ENCODE data around the gene MAEL.
A peak's percentile ranks its signal among the peaks of the same experiment; 100 is the strongest.

The MAEL gene

GRCh38 chr1:167059045-167059808 is 70.1 kb downstream of the MAEL start:
- H3K27me3 ChIP-seq (ENCODE audit: control insufficient read depth, insufficient read depth, low read length): no peaks in the 10 kb centered on the region
- peak overlapping the region; percentile 29; the same call in 1 of the 2 replicates for H3K4me3 ChIP-seq (ENCODE audit: low read depth, low read length)
- no peak overlapping the region for H3K27ac ChIP-seq (ENCODE audit: low read depth, low read length)
- no peaks in the 10 kb centered on the region for H3K36me3 ChIP-seq (ENCODE audit: control insufficient read depth, insufficient read depth, low read length)
- H3K4me1 ChIP-seq (ENCODE audit: control insufficient read depth, insufficient read depth, low read length): peaks cover 9% of the 10 kb centered on the region
- H3K9ac ChIP-seq (ENCODE audit: low read length): peak overlapping the region; percentile 28
- H3K9me3 ChIP-seq (ENCODE audit: control insufficient read depth, insufficient read depth, low read depth, low read length): no peaks in the 10 kb centered on the region

GRCh38 chr1:167059809-167060107 is 70.7 kb downstream of the MAEL start:
- Histone ChIP-seq H3K4me1 (ENCODE audit: control insufficient read depth, insufficient read depth, low read length) (peaks cover 9% of the 10 kb centered on the region), H3K27me3 (ENCODE audit: control insufficient read depth, insufficient read depth, low read length) (no peaks in the 10 kb centered on the region), H3K36me3 (ENCODE audit: control insufficient read depth, insufficient read depth, low read length) (no peaks in the 10 kb centered on the region), H3K9ac (ENCODE audit: low read length) (no peak overlapping the region), H3K4me3 (ENCODE audit: low read depth, low read length) (no peak overlapping the region), H3K9me3 (ENCODE audit: control insufficient read depth, insufficient read depth, low read depth, low read length) (no peaks in the 10 kb centered on the region), H3K27ac (ENCODE audit: low read depth, low read length) (no peak overlapping the region)

DNA sequence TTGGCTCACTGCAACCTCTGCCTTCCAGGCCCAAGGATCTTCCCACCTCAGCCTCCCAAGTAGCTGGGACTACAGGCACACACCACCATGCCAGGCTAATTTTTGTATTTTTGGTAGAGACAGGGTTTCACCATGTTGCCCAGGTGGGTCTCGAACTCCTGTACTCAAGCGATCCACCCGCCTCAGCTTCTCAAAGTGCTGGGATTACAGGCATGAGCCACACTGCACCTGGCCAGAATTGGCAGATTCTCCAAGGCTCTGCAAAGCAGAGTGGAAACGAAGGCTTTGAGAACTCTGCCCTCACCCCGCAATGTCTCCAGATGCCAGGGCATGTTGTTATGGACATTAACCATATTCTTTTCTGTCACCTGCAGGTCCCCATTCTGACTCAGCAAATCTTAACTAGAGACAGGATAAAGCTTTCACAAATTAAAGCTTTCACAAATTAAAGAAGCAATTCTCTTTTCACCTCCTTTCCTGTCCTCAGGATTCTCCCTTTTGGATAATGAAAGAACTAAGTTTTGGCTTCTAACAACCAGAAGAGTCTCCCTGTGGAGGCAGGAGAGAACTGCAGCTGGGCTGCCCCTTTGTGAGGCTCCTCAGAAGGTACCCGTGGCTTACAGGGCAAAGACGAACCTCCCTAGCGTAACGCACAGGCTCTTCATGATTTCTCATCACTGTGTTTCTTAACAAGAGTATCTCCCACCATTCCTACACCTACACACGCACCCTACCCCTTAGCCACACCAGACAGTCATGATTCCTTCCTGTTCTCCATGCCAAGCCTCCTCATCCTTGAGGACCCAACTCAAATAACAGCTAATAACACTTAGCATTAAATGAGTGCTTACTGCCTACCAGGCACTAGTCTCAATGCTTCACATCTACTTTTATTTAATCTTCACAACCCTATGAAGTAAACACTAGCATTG is 71.3 kb downstream of the MAEL start:
- Histone ChIP-seq H3K36me3 (ENCODE audit: control insufficient read depth, insufficient read depth, low read length) (no peaks in the 10 kb centered on the region), H3K9ac (ENCODE audit: low read length) (no peak overlapping the region), H3K4me1 (ENCODE audit: control insufficient read depth, insufficient read depth, low read length) (peaks cover 9% of the 10 kb centered on the region), H3K27ac (ENCODE audit: low read depth, low read length) (no peak overlapping the region), H3K27me3 (ENCODE audit: control insufficient read depth, insufficient read depth, low read length) (no peaks in the 10 kb centered on the region), H3K4me3 (ENCODE audit: low read depth, low read length) (no peak overlapping the region), H3K9me3 (ENCODE audit: control insufficient read depth, insufficient read depth, low read depth, low read length) (no peaks in the 10 kb centered on the region)

GRCh38 chr1:167061073-167061464 is 72.0 kb downstream of the MAEL start:
- H3K9ac ChIP-seq (ENCODE audit: low read length): no peak overlapping the region
- H3K4me3 ChIP-seq (ENCODE audit: low read depth, low read length): no peak overlapping the region
- no peaks in the 10 kb centered on the region for H3K27me3 ChIP-seq (ENCODE audit: control insufficient read depth, insufficient read depth, low read length)
- H3K27ac ChIP-seq (ENCODE audit: low read depth, low read length): no peak overlapping the region
- H3K4me1 ChIP-seq (ENCODE audit: control insufficient read depth, insufficient read depth, low read length): peaks cover 10% of the 10 kb centered on the region
- H3K36me3 ChIP-seq (ENCODE audit: control insufficient read depth, insufficient read depth, low read length): no peaks in the 10 kb centered on the region
- no peaks in the 10 kb centered on the region for H3K9me3 ChIP-seq (ENCODE audit: control insufficient read depth, insufficient read depth, low read depth, low read length)

GRCh38 chr1:167064621-167065020 is 75.5 kb downstream of the MAEL start:
- no peak overlapping the region for H3K4me3 ChIP-seq (ENCODE audit: low read depth, low read length)
- no peak overlapping the region for H3K9ac ChIP-seq (ENCODE audit: low read length)
- peaks cover 5% of the 10 kb centered on the region for H3K4me1 ChIP-seq (ENCODE audit: control insufficient read depth, insufficient read depth, low read length)
- H3K27ac ChIP-seq (ENCODE audit: low read depth, low read length): no peak overlapping the region
- H3K27me3 ChIP-seq (ENCODE audit: control insufficient read depth, insufficient read depth, low read length): no peaks in the 10 kb centered on the region
- H3K9me3 ChIP-seq (ENCODE audit: control insufficient read depth, insufficient read depth, low read depth, low read length): no peaks in the 10 kb centered on the region
- no peaks in the 10 kb centered on the region for H3K36me3 ChIP-seq (ENCODE audit: control insufficient read depth, insufficient read depth, low read length)

- no peak overlapping the region for H3K27ac ChIP-seq (ENCODE audit: low read depth, low read length)
- H3K27me3 ChIP-seq (ENCODE audit: control insufficient read depth, insufficient read depth, low read length): no peaks in the 10 kb centered on the region
- H3K4me1 ChIP-seq (ENCODE audit: control insufficient read depth, insufficient read depth, low read length): peaks cover 5% of the 10 kb centered on the region
- H3K9me3 ChIP-seq (ENCODE audit: control insufficient read depth, insufficient read depth, low read depth, low read length): no peaks in the 10 kb centered on the region
- no peak overlapping the region for H3K9ac ChIP-seq (ENCODE audit: low read length)
- no peaks in the 10 kb centered on the region for H3K36me3 ChIP-seq (ENCODE audit: control insufficient read depth, insufficient read depth, low read length)
- no peak overlapping the region for H3K4me3 ChIP-seq (ENCODE audit: low read depth, low read length)
Observed at GRCh38 chr1:167065471-167065870, 76.4 kb downstream of the MAEL start.

DNA sequence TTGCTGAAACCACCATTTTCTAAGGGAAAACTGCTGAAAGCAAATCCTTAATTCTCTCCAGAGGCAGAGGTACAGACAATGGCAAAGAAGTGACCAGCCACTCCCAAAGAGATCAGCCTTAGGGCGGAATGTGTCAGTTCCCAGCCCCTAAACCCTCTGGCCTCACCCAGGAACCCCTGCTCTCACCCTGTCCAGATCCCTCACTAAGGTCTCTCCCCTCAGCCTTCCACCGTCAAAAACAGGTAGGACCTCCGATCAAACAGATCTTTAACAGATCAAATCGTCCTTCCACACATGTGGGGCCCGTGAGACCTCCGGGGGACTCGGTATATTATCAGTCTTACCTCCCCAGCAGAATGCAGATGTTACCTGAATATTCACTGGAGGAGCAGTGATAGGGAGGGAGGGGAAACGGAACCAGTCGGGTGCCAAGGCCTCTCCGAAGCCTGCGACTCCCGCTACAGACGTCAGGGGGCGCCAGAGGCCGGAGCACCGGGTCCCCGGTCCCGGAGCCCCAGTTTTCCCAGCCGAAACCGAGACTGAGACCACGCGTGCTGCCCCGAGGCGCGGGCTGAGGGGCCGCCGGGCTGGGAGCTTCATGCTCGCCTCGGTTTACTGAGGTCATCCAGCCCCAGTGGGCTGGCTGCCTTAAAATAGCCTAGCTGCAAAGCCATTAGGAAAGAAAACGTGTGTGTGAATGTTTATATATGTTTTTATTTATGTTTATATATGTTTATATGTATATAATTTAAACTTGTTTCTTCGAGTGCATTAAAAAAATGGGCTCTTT is 77.4 kb downstream of the MAEL start:
- H3K4me3 ChIP-seq (ENCODE audit: low read depth, low read length): peak overlapping the region; percentile 53
- H3K27ac ChIP-seq (ENCODE audit: low read depth, low read length): no peak overlapping the region
- no peaks in the 10 kb centered on the region for H3K36me3 ChIP-seq (ENCODE audit: control insufficient read depth, insufficient read depth, low read length)
- peak overlapping the region; percentile 34 for H3K9ac ChIP-seq (ENCODE audit: low read length)
- H3K9me3 ChIP-seq (ENCODE audit: control insufficient read depth, insufficient read depth, low read depth, low read length): no peaks in the 10 kb centered on the region
- H3K4me1 ChIP-seq (ENCODE audit: control insufficient read depth, insufficient read depth, low read length): peaks cover 5% of the 10 kb centered on the region
- H3K27me3 ChIP-seq (ENCODE audit: control insufficient read depth, insufficient read depth, low read length): no peaks in the 10 kb centered on the region

DNA sequence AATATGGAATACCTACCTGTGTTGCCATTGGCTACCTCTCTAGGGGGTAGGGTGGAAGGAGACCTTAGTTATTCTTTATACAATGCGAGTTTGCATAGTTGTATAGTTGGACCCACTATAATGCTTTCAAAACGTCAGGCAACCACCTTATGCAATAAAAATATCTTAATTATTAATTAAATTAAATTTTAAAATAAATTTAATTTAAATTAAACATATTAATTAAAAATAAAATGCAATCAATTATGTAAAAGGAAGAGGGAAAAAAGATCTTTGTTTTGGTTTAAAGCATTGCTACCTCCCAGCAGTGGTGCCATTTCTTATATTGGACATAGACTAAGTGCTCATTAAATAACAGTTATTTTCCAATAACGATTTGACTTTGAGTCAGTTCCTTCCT is 78.8 kb downstream of the MAEL start:
- Histone ChIP-seq H3K4me3 (ENCODE audit: low read depth, low read length) (no peak overlapping the region), H3K27me3 (ENCODE audit: control insufficient read depth, insufficient read depth, low read length) (no peaks in the 10 kb centered on the region), H3K4me1 (ENCODE audit: control insufficient read depth, insufficient read depth, low read length) (peaks cover 5% of the 10 kb centered on the region), H3K27ac (ENCODE audit: low read depth, low read length) (no peak overlapping the region), H3K36me3 (ENCODE audit: control insufficient read depth, insufficient read depth, low read length) (no peaks in the 10 kb centered on the region), H3K9ac (ENCODE audit: low read length) (no peak overlapping the region), H3K9me3 (ENCODE audit: control insufficient read depth, insufficient read depth, low read depth, low read length) (no peaks in the 10 kb centered on the region)

DNA sequence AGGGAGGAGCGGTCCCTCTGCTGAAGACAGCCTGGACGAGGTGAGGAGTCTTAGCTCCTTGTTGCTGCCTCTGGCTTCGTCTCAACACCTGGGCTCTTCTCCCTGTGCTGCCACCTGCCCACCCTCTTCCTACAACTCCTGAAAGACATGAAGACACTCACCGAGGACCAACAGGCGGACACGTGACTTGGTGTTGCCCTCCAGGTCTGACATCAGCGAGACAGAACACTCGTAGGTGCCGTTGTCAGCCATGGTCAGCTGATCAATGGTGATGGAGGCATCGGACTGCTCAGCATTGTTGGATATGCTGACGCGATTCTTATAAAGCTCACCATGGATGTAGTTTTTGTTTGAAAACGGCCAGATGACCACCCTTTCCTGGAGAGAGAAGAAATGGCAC is 79.7 kb downstream of the MAEL start:
- peaks cover 5% of the 10 kb centered on the region for H3K4me1 ChIP-seq (ENCODE audit: control insufficient read depth, insufficient read depth, low read length)
- no peaks in the 10 kb centered on the region for H3K36me3 ChIP-seq (ENCODE audit: control insufficient read depth, insufficient read depth, low read length)
- no peak overlapping the region for H3K4me3 ChIP-seq (ENCODE audit: low read depth, low read length)
- no peak overlapping the region for H3K27ac ChIP-seq (ENCODE audit: low read depth, low read length)
- H3K9ac ChIP-seq (ENCODE audit: low read length): no peak overlapping the region
- no peaks in the 10 kb centered on the region for H3K27me3 ChIP-seq (ENCODE audit: control insufficient read depth, insufficient read depth, low read length)
- H3K9me3 ChIP-seq (ENCODE audit: control insufficient read depth, insufficient read depth, low read depth, low read length): no peaks in the 10 kb centered on the region

DNA sequence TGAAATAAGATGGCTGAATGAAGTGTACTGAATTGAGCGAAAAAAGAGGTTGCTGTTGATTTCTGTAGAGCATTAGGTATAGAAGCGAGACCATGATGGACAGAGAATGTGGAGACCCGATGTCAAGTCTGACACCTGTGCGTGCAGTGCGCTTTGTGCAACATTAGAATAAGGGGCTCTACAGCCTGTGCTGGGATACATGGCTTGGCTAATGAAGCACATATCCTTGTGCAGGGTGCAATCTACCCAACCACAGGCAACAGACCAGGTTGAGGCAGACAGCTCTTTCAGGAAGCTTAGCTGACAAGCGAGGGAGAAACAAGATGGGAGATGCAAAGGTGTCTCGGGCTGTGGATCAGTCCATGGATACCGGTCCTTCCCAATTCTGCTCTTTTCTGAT is 82.2 kb downstream of the MAEL start:
- Histone ChIP-seq H3K27me3 (ENCODE audit: control insufficient read depth, insufficient read depth, low read length) (no peaks in the 10 kb centered on the region), H3K4me3 (ENCODE audit: low read depth, low read length) (no peak overlapping the region), H3K9me3 (ENCODE audit: control insufficient read depth, insufficient read depth, low read depth, low read length) (no peaks in the 10 kb centered on the region)

More for the DNA sequence above, 82.2 kb downstream of the MAEL start:
- Histone ChIP-seq H3K4me1 (ENCODE audit: control insufficient read depth, insufficient read depth, low read length) (peaks cover 2% of the 10 kb centered on the region), H3K27ac (ENCODE audit: low read depth, low read length) (no peak overlapping the region), H3K9ac (ENCODE audit: low read length) (no peak overlapping the region), H3K36me3 (ENCODE audit: control insufficient read depth, insufficient read depth, low read length) (no peaks in the 10 kb centered on the region)
